GM18861 (cell line): ENCODE measurements around the gene TMEM126A.
"Not testable (repeated sequence)": the region's sequence is repeated elsewhere in the genome, so short reads cannot be mapped to it uniquely, and the experiment has no call there.

Experiments used
- ATAC-seq: cut with Tn5 transposase; IDR thresholded peaks from one replicate; pipeline ENCODE4 v1.9.1; 2021; ENCODE audit not compliant: unreplicated experiment

TMEM126A gene

DNA sequence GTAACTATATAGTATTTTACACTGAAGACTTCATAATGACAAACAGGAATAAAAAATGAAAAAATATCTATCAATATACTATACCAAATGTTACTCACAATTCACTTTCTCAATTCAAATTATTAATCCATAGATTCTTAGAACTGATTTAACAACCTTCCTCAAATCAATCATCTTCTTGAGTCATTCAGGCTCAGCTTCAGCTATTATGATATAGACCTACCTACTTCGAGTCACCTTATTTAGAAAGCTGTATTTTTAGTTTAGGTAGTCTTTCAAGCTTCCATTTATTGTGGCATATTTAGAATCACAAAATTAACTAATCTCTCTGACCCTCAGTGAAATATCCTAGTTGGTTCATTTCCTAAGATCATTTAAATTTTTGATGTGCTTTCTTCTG lies 9.0 kb downstream of the TMEM126A start:
- ATAC-seq = no peak

- no peak for ATAC-seq
Measured at GRCh38 chr11:85658180-85658579, 10.4 kb downstream of the TMEM126A start.

GRCh38 chr11:85661972-85662664 lies 14.4 kb downstream of the TMEM126A start:
- no peak for ATAC-seq

DNA sequence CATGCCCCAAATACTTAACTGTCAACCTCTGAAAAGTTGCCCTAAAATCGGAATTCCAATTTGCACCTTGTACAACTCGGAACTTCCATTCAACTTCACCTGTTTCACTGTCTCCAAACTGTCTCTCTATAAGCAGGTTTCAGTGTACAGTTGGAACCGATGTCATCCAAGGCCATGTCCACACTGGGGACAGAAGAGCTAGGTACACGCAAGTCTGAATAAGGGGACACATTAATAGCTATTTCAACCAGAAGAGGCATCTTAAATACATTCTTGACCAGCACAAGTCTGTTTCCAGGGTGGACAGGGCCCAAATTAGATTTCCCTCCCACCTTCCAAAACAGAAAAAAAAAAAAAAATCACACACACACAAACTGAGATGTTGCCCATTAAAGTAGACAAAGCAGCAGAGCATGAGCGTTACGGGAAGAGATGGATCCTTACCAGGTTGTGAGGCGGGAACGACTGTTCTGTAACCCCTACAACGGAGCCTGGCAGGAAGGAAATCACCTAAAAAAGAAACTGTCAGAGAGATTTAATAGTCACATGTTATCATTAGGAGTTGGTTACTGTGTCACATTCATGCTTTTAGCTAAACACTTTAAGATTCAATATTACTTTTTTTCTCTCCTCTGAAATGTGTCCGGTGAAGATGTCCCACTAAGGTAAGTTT lies 15.4 kb downstream of the TMEM126A start:
- no peak for ATAC-seq

GRCh38 chr11:85663753-85664614 lies 16.2 kb downstream of the TMEM126A start:
- ATAC-seq = peak; percentile 54

DNA sequence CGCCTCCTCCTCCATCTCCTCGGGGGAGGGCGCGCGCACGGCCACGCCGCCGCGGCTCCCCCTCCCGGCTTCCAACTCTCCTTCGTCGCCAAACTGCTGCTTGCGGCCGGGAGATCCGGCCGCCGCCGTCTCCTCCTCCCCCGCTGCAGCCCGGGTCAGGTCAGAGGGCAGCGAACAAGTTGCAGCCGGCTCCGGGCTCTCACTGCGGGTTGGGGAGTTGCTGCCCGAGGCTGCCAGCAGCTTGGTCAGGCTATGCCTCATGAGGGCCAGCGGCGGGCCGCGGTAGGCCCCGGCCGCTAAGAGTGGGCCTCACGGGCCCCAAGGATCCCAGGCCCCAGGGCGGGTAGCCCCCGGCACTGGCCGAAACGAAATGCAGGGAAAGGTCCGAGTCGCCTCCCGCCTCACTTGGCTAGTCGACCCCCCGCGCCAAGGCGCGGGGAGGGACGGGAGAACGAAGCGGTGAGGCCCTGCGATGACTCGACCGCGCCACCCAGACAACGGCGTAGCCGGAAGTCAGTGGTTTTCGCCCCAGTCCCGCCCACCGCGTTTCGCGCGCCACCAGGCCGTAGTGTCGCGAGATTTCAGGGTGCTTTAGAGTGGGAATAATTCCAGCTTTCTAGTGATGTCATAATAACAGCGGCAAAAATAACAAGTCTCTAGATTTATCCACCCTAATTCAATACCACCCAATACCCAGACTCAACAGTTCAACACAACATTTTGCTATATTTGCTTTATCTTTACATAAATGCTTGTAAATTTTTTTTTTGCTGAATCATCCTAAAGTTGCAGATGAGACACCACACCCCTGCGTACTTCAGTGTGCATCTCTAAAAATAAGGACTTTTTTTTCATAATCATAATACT lies 17.1 kb downstream of the TMEM126A start, which contains the start of gene CREBZF:
CREBZF (minus strand) TSS at position 515 of the 867 bp plus-strand sequence; CDS start at position 261, 254 bp downstream.
- ATAC-seq = peak; percentile 90

DNA sequence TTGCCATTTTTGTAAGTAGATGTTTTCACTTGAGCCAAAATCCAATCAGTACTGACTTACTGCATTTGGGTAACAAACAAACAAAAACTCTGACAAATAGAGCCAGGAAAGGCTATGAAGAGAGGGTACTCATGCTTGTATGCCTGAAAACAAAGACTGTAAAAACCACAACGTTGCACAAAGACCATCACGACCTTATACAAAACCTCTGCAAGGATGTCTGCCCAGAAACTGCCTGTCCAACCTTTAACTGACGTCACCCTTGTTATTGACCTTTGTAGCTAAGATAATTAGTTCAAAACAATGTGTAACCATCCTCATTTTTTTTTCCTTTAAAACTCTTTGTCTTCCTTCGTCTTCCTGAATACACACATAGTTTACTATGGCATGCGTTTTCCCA lies 18.0 kb downstream of the TMEM126A start:
- ATAC-seq = no peak

- no peak for ATAC-seq
Measured at GRCh38 chr11:85666687-85667086, 18.9 kb downstream of the TMEM126A start.

DNA sequence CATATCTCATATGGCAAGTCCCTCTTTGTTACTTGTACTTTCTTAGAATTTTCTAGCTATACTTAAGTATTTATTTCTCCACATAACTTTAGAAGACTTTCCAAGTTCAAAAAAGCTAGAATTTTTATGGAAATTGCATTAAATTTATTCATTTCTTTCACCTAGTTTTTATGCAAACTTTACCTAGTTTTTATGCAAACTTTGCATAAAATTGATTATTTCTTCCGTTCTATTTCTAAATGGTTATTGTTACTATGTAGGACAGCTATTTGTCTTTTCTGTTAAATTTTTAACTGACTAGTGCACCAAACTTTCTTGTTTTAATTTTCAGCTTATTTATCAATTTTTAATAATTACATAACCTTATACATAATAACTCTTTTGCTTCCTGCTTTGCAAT lies 20.4 kb downstream of the TMEM126A start:
- ATAC-seq = no peak

DNA sequence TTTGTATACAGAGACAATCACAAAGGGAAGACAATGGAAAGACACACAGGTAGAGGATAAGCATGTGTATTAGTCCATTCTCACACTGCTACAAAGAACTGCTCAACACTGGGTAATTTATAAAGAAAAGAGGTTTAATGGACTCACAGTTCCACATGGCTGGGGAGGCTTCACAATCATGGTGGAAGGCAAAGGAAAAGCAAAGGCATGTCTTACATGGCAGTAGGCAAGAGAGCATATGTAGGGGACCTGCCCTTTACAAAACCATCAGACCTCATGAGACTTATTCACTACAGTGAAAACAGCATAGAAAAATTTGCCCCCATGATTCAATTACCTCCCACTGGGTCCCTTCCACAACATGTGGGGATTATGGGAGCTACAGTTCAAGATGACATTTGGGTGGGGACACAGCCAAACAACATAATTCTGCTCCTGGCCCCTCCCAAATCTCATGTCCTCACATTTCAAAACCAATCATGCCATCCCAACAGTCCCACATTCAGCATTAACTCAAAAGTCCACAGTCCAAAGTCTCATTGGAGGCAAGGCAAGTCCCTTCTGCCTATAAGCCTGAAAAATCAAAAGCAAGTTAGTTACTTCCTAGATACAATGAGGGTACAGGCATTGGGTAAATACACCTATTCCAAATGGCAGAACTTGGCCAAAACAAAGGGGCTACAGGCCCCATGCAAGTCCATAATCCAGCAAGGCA lies 23.3 kb downstream of the TMEM126A start:
- not testable (repeated sequence) for ATAC-seq

- no peak for ATAC-seq
Measured at GRCh38 chr11:85672105-85672902, 24.5 kb downstream of the TMEM126A start.

DNA sequence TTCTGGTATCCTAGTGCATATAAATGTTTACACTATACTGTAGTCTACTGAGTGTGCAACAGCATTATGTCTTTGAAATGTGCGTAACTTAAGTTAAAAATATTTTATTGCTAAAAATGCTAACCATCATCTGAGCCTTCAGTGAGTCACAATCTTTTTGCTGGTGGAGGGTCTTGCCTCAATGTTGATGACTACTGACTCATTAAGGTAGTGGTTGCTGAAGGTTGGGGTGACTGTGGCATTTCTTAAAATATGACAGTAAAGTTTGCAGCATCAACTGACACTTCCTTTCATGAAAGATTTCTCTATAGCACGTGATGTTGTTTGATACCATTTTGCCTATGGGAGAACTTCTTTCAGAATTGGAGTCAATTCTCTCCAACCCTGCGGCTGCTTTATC lies 25.6 kb downstream of the TMEM126A start:
- no peak for ATAC-seq

DNA sequence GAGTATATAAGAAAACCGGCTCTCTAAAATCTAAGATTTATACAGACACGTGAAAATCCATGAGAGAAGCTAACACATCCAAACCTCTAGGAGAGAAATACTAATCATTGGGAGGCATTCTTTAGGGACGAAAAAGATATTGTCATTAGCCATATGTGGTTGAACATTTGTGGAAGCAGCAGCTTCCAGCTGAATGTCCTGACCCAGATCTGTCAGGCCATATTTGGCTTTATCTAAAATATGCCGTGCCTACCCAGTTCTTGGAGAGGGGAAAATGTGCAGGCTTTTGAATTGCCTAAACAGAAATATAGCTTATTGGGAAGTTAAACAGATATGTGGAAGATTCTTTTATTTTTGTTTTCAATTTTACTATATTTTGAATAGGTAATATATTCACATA lies 31.8 kb downstream of the TMEM126A start:
- ATAC-seq = no peak

DNA sequence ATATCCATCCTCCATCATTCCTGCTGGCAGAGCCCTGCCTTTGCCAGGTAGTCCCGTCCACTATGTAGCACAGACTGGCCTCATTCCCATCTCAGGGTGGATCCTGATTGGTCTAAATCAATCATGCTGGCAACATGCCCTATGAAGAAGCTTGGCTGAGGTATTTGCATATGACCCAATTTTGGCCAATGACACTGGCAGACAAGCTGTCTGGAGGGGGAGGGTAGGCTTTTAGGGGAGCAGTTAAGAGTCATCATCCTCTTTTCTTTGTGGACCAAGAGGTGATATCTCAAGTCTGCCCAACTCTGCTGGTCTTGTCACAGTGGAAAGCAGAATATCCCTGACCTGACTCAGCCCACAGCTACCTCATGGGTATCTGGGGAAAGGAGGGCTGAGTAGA lies 33.1 kb downstream of the TMEM126A start:
- ATAC-seq = no peak

- ATAC-seq = peak; percentile 70
Measured at GRCh38 chr11:85682330-85683305, 34.9 kb downstream of the TMEM126A start.

DNA sequence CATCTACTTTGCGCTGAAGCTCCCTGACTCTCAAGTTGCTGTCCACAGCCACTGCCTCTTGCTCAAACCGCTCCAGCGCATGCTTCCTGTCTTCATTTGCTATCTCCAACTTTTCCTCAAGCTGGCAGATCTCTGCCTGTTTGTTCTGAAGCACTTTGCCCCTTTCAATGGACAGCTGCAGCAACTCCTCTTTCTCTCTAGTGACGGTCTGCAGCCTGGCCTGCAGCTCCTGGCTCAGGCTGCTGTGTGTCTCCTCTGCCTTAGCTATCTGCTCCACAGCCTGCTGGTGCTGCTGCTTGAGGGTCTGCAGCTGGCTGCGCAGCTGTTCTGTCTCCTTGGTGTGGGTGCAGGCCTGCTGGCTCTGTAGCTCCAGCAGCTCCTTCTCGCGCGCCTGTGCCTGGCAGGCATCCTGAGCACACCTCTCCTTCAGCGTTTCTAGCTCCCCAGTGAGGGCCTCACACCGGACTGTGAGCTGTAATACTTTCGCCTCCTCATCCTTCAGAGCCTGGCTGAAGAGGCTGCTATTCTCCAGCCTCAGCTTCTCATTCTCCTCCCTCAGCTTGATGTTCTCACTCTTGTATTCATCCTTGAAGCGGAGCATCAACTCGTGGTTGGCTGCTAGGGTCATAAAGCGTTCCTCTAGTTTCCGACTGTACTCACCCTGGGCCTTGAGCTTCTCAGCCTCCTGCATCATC lies 37.5 kb downstream of the TMEM126A start:
- no peak for ATAC-seq

- no peak for ATAC-seq
Measured at GRCh38 chr11:85685820-85686459, 38.2 kb downstream of the TMEM126A start, which contains the start of gene CCDC89. Gene CCDC89, minus strand, starts transcription at chr11:85686195. Its CDS starts 65 bp downstream, at chr11:85686130.
